ENCODE results near the gene TRIP12. TPM values are rescaled to one million over a fixed set of nuclear protein-coding genes. Genes with fewer than 3 reads are reported as not detected.

TRIP12 gene
- total RNA-seq, 1 donor, result 335 TPM

DNA sequence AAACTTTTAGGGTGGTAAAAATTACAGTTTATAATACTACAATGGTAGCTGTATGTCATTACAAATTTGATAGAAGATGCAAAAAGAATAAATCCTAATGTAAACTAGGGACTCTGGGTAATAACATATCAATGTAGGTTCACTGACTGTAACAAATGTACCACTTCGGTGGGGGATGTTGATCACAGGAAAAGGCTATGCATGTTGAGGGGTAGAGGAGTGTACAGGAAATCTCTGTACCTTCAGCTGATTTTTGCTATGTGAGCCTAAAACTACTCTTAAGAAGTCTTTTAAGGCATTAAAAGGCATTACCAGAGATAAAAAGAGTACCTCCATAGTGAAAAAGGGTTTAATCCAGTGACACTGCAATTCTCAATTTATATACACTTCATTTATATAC, 25.0 kb downstream of the TRIP12 start:
- no peak overlapping the region for H3K4me3 ChIP-seq (ENCODE audit: low read depth, low read length)
- TF ChIP-seq, protein P1, sequence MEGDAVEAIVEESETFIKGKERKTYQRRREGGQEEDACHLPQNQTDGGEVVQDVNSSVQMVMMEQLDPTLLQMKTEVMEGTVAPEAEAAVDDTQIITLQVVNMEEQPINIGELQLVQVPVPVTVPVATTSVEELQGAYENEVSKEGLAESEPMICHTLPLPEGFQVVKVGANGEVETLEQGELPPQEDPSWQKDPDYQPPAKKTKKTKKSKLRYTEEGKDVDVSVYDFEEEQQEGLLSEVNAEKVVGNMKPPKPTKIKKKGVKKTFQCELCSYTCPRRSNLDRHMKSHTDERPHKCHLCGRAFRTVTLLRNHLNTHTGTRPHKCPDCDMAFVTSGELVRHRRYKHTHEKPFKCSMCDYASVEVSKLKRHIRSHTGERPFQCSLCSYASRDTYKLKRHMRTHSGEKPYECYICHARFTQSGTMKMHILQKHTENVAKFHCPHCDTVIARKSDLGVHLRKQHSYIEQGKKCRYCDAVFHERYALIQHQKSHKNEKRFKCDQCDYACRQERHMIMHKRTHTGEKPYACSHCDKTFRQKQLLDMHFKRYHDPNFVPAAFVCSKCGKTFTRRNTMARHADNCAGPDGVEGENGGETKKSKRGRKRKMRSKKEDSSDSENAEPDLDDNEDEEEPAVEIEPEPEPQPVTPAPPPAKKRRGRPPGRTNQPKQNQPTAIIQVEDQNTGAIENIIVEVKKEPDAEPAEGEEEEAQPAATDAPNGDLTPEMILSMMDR (IDR thresholded peaks at IDR 0.05; ENCODE audit: insufficient read depth, low read depth, low read length), result no peak
- DNase-seq (ENCODE audit: low read depth), result no peak

DNA sequence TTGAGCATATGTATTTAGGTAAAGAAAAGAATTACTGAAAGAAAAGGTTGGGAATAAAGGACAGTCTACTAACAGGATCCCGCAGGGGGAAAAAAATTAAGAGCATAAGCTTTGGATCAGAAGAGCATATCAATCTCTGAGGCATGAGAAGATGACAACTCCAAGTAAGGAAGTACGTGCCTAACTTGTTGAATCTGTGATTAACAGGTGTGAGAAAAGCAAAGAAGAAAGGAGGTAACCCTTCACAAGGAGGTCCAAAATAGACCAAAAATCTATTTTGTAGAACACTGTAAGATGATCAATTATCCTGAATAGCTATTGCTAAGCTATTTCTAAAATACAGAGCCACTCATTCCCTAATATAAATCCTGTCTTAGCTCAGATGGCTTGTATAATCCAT, 32.8 kb downstream of the TRIP12 start:
- no peak overlapping the region for H3K4me3 ChIP-seq (ENCODE audit: low read depth, low read length)
- DNase-seq (ENCODE audit: low read depth), result no peak
- TF ChIP-seq, protein P1 (IDR thresholded peaks at IDR 0.05; ENCODE audit: insufficient read depth, low read depth, low read length), result no peak

DNA sequence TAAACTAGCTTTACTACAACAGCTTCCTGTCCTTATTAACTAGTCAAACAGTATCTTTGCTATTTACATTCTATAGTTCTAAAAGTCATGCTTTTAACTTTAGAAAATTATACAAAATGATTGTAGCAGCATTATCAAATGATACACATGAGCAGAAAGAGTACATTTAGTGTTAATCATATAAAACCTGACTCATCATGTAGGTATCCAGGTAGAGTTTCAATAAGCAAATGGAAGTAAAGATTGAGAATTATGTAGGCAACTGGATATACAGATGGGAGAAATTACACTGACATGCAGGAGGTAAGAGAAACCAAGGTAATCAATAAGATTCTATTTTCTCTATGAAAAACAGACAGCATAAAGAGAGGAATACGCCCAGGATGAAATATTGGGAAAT, 33.8 kb downstream of the TRIP12 start:
- no peak for DNase-seq (ENCODE audit: low read depth)
- TF ChIP-seq, protein P1 (IDR thresholded peaks at IDR 0.05; ENCODE audit: insufficient read depth, low read depth, low read length), result no peak
- H3K4me3 ChIP-seq (ENCODE audit: low read depth, low read length), result no peak overlapping the region

DNA sequence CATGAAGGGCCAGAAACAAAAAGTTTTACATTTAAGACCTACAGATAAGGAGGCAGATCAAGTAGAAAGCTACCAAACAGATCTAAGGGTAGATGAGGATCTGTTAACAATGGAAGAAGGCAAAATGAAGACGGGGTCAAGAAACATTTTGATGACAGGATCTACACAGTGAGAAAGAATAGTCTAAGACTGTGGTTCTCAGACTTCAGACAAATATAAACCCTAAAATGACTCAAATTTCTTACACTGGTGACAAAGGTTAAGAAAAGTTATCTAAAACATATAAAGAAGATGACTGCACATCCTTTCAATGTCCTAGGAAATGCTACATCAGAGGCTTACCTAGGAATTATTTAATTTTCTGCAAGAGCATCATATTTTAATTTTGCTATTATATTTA, 34.4 kb downstream of the TRIP12 start:
- TF ChIP-seq, protein P1 (IDR thresholded peaks at IDR 0.05; ENCODE audit: insufficient read depth, low read depth, low read length), result no peak
- no peak overlapping the region for H3K4me3 ChIP-seq (ENCODE audit: low read depth, low read length)
- DNase-seq (ENCODE audit: low read depth), result no peak

DNA sequence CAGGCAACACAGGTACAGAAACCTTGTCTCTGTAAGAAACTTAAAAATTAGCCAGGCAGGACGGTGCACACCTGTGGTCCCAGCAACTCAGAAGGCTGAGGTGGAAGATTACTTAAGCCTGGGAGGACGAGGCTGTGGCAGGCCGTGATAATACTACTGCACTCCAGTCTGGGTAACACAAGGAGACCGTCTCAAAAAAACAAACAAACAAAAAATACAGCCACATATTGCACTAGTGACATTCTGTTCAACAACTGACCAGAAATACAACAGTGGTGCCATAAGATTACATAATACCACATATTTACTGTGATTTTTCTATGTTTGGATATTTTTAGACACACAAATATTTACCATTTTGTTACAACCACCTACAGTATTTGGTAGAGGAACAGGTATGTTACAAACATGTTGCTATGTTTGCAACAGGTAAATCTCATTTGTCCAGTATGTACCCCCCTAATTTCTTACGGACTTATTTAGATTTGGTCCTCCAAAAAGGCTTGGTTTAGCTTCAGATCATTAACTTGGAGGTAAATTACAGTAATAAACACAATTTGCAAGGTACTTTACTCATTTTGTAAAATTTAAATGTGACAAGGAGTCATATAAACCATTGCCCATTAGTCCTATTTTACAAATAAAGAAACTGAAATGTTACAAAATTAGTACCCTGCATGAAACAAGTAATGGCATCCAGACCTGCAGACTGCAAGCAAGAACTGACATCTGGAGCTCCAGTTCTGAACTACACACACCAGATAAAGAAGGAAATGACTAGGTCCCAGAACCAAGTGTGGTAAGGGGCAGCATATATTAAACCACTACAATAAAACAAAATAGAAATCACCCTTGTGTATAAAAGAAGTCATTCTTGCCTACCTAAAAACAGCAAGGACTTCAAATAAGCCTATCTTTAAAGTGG, 36.8 kb downstream of the TRIP12 start:
- H3K4me3 ChIP-seq (ENCODE audit: low read depth, low read length), result no peak overlapping the region
- DNase-seq (ENCODE audit: low read depth), result no peak
- TF ChIP-seq, protein P1 (IDR thresholded peaks at IDR 0.05; ENCODE audit: insufficient read depth, low read depth, low read length), result no peak

DNA sequence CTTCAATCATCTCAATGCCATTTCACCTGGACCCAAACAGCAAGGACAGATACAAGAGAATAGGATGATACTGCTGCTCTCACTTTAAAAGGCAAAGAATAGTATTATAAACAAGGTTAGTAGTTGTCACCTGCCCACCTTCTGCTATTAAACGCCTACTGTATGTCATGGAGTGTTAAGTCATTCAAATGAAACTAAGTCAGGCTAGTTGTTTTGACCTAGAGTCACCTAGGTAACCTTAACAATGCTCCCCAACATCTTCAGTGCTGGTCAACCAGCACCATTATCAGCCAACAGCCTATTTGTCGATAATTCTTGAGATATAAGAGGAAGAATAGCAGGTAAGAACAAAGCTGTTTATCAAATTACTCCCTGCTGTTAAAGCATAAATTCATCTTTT, 39.2 kb downstream of the TRIP12 start:
- TF ChIP-seq, protein P1 (IDR thresholded peaks at IDR 0.05; ENCODE audit: insufficient read depth, low read depth, low read length), result no peak
- no peak for DNase-seq (ENCODE audit: low read depth)
- H3K4me3 ChIP-seq (ENCODE audit: low read depth, low read length), result no peak overlapping the region
